Measurements from ENCODE around the gene CLIC1. TPM values are rescaled to one million over a fixed set of nuclear protein-coding genes. Genes with fewer than 3 reads are reported as not detected.

The CLIC1 gene
- total and polyA plus RNA-seq, 10 of the 15 experiments (the other 5 are each of a cell fraction or from before 2014, with no cell fraction given) = 446 to 1,266 (median 636) TPM

- peaks cover 6 to 13% of the 10 kb centered on the region in 2 experiments; a peak in 3 of 4 replicates for H3K36me3 ChIP-seq (ENCODE audit: control insufficient read depth in 2 of 2, insufficient read depth in 2 of 2, low read length in 1 of 2)
- ChIA-PET POLR2A (interaction anchor here (0.6 to 9.7 kb wide), 12 partner anchors 21 to 1523 kb away, joined by 3 to 158 read pairs (median 4); partner anchors contain the start of genes HSPA1A, HSPA1B, HSPA1L and LSM2), RAD21 (ENCODE audit: unreplicated experiment) (interaction anchor here (1.0 to 5.6 kb wide), 6 partner anchors 35 to 95 kb away, joined by 4 to 53 read pairs (median 10); partner anchors contain the start of genes HSPA1A, HSPA1B and HSPA1L), CTCF (interaction anchor here (0.5 to 15.8 kb wide), 9 partner anchors 11 to 154 kb away, joined by 3 to 208 read pairs (median 3); partner anchors contain the start of gene VARS1), SMC1A (ENCODE audit: uncharacterized antibody, unreplicated experiment) (interaction anchor here (0.6 to 6.3 kb wide), 11 partner anchors 11 to 98 kb away, joined by 3 to 42 read pairs (median 3); partner anchors contain the start of genes C6orf47, LSM2, LY6G5C and MPIG6B)
- no peak overlapping the region; the same call in 1 of the 2 replicates for H2AFZ ChIP-seq (ENCODE audit: control insufficient read depth, low read depth, low read length)
- no peaks in the 10 kb centered on the region for H3K27me3 ChIP-seq (replicated peaks in 1 of 2; ENCODE audit: control insufficient read depth in 2 of 2, insufficient read depth in 2 of 2, low read length in 1 of 2)
- peak overlapping the region; percentile 100 for H3K4me3 ChIP-seq
- no TSS peak for BruUV-seq (replicated peaks)
- intact Hi-C loops (cut with micrococcal nuclease; ENCODE audit: unreplicated experiment) (loop anchor here (5.0 kb wide), 2 partner anchors 53 to 68 kb away; partner anchors contain the start of genes CSNK2B, LY6G5B and LY6G5C), in situ Hi-C loops (cut with MboI) (no loop called here)
- H3K27ac ChIP-seq (ENCODE audit: control insufficient read depth, insufficient read depth) = peak overlapping the region; percentile 99
- peaks cover 40% of the 10 kb centered on the region for H3K79me2 ChIP-seq (ENCODE audit: control insufficient read depth, insufficient read depth, low read length)
- DNase-seq (ENCODE audit: low read depth, low spot score) (peak; percentile 60), ATAC-seq (peak; percentile 35), FAIRE-seq (peak; percentile 56)
- H4K20me1 ChIP-seq (ENCODE audit: control insufficient read depth, insufficient read depth) = 0 out of 2 replicates have a peak, but pooled peaks cover 4% of the 10 kb centered on the region
- H3K9ac ChIP-seq (ENCODE audit: control insufficient read depth, insufficient read depth, low read length) = peak overlapping the region; percentile 98
- H3K4me2 ChIP-seq (ENCODE audit: control insufficient read depth, insufficient read depth) = peak overlapping the region; percentile 99
- WGBS (ENCODE audit: insufficient coverage, insufficient replicate concordance, low lambda C conversion rate, missing lambda C conversion rate) = 3% methylated on average over 18 of the region's 18 CpGs
- peaks cover 26% of the 10 kb centered on the region for H3K4me1 ChIP-seq (ENCODE audit: control insufficient read depth, insufficient read depth, low read length)
- H3K9me3 ChIP-seq (replicated peaks; ENCODE audit: control insufficient read depth, insufficient read depth, low read length) = no peaks in the 10 kb centered on the region
- TF ChIP-seq RB1 (IDR thresholded peaks at IDR 0.05; ENCODE audit: borderline replicate concordance) (0 out of 2 replicates have a peak, but pooled peaks have one; percentile 11), SPI1 (IDR thresholded peaks at IDR 0.05; ENCODE audit: borderline replicate concordance, insufficient read depth, low read depth, low read length) (no peak), NFIC (IDR thresholded peaks at IDR 0.05; ENCODE audit: low read depth, low read length) (no peak), BRCA1 (IDR thresholded peaks at IDR 0.05; ENCODE audit: low read depth, low read length) (no peak), SMAD5 (IDR thresholded peaks at IDR 0.05; ENCODE audit: low read depth) (no peak), SUPT20H (IDR thresholded peaks at IDR 0.05; ENCODE audit: borderline replicate concordance, control insufficient read depth, low read depth, low read length) (no peak), TCF12 (IDR thresholded peaks at IDR 0.05; ENCODE audit: low read depth, low read length) (no peak), CTCF (IDR thresholded peaks at IDR 0.05 in 2 of 3, conservative IDR thresholded peaks at IDR 0.05 in 1 of 3; ENCODE audit: control insufficient read depth in 2 of 3, extremely low read depth in 1 of 3, insufficient read depth in 1 of 3, low read depth in 3 of 3, low read length in 3 of 3) (no peak), JUND (IDR thresholded peaks at IDR 0.05; ENCODE audit: low read depth, low read length) (no peak), RUNX3 (IDR thresholded peaks at IDR 0.05; ENCODE audit: low read length) (no peak), CREB1 (IDR thresholded peaks at IDR 0.05; ENCODE audit: low read depth) (no peak), ATF7 (IDR thresholded peaks at IDR 0.05; ENCODE audit: low read depth) (no peak; the same call in 1 of the 2 replicates), FOXK2 (IDR thresholded peaks at IDR 0.05) (no peak), NR2F1 (conservative IDR thresholded peaks at IDR 0.05) (peak; percentile 73; the same call in 1 of the 2 replicates), STAT3 (IDR thresholded peaks at IDR 0.05; ENCODE audit: low read depth, low read length) (no peak), GATAD2B (conservative IDR thresholded peaks at IDR 0.05; ENCODE audit: low read depth) (no peak; the same call in 1 of the 2 replicates), SIX5 (IDR thresholded peaks at IDR 0.05; ENCODE audit: low read depth, low read length, severe bottlenecking) (no peak), E4F1 (IDR thresholded peaks at IDR 0.05; ENCODE audit: borderline replicate concordance, partially characterized antibody) (no peak), CBX5 (IDR thresholded peaks at IDR 0.05; ENCODE audit: low read depth) (no peak), SP1 (IDR thresholded peaks at IDR 0.05; ENCODE audit: low read depth, low read length) (peak; percentile 33)
Observed at GRCh38 chr6:31734821-31735406, 1.4 kb downstream of the CLIC1 start.

Measured in GM12878 (cell line).